Dermis blood vessel endothelial cell (primary cell): ENCODE data around the gene PPID. TPM values are rescaled to one million over a fixed set of nuclear protein-coding genes. Genes with fewer than 3 reads are reported as not detected.
"Not testable (repeated sequence)": the region's sequence is repeated elsewhere in the genome, so short reads cannot be mapped to it uniquely, and the experiment has no call there.

ENCODE experiments used
- DNase-seq: peaks from one replicate; pipeline ENCODE4 v3.0.0; 2010
- total RNA-seq: library from RNA; depleted of rRNA; stranded (reverse); fragments of >200 nt; gene quantifications from 2 replicates; pipeline ENCODE4 v1.2.3, GENCODE V29; 2014

PPID gene
- total RNA-seq, 1 donor from 2014 or later, result 26.4 TPM

DNA sequence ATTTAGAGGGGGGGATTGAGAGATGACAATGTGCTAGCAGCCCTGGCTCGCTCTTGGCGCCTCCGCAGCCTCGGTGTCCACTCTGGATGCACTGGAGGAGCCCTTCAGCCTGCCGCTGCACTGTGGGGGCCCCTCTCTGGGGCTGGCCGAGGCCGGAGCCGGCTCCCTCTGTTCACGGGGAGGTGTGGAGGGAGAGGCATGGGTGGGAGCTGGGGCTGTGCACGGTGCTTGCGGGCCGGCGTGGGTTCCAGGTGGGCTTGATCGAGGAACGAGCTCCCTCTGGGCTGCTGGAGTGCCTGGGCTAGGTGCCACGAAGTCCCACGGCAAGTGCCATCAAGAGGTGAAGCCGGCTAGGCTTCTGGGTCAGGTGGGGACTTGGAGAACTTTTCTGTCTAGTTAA is 58.4 kb downstream of the PPID start:
- DNase-seq, result no peak

DNA sequence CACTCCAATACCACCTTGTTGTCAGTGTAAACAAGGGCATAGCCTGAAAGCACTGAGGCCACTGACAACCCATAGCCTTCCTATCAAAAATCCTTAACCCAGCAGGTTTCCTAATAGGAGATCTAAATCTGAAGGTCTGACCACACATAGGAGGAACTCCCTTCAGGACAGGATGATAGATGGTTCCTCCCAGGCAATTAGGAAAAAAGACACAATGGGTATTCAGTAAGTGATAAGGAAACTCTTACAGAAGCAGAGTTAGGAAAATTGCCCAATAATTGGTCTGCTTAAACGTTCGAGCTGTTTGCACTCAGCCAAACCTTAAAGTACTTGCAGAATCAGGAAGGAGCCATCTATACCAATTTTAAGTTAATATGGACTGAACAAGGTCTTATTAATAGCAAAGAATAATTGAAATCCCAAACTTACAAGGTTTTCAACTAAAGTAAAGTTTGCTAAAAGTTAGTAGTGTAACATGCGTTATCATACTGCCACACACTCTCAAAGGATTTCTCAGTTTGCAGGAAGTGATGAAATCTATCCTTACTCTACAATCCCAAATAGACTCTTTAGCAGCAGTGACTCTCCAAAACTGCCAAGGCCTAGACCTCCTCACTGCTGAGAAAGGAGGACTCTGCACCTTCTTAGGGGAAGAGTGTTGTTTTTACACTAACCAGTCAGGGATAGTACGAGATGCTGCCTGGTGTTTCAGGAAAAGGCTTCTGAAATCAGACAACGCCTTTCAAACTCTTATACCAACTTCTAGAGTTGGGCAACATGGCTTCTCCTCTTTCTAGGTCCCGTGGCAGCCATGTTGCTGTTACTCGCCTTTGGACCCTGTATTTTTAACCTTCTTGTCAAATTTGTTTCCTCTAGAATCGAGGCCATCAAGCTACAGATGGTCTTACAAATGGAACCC is 59.2 kb downstream of the PPID start:
- DNase-seq, result not testable (repeated sequence)

DNA sequence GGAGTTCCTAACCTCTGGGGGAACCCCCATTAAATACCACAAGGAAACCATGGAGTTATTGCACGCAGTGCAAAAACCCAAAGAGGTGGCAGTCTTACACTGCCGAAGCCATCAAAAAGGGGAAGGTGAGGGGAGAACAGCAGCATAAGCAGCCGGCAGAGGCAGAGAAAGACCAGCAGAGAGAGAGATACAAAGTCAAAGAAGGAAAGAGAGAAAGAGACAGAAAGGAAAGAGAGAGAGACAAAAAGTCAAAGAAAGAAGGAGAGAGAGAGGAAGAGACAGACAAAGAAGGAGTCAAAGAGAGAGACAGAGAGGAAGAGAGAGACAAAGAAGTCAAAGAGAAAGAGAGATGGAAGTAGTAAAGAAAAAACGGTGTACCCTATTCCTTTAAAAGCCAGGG is 59.9 kb downstream of the PPID start:
- not testable (repeated sequence) for DNase-seq

Other genes with a start within 250 kb of the PPID start
- not detected in 2 replicates for gene RXFP1, start 201.5 kb downstream of the PPID start, total RNA-seq
- 7.7 and 13.6 TPM in 2 replicates for gene C4orf46, start 51.5 kb downstream of the PPID start, total RNA-seq
- 19.2 and 21.3 TPM in 2 replicates for gene ETFDH, start 51.1 kb downstream of the PPID start, total RNA-seq
- gene FNIP2, start 45.6 kb upstream of the PPID start, total RNA-seq, result 59.6 and 62.3 TPM in 2 replicates